Body of pancreas (tissue), 4 donors: ENCODE data around the gene KIAA2012. TPM values are rescaled to one million over a fixed set of nuclear protein-coding genes. Genes with fewer than 3 reads are reported as not detected.

Experiments used
- ATAC-seq: fragments of 150-250 bp; one replicate; pipeline ENCODE4 v1.9.1; 2016
- DNase-seq, 4 donors: peaks; one replicate each; pipeline ENCODE4 v3.0.0-alpha.2; 2019
- H3K27ac ChIP-seq, 4 donors: fragments of 200-600 bp; sonication (generic); 1 replicate in 3 of 4; 2 replicates in 1 of 4; pipeline versions ENCODE4 v1.5.1 to v1.6.1; 2016 to 2019; ENCODE audit warnings: mild to moderate bottlenecking in 1 of 4, mixed read lengths in 1 of 4, moderate library complexity in 1 of 4
- H3K27me3 ChIP-seq, 2 donors: fragments of 200-600 bp; sonication (generic); one replicate each; pipeline ENCODE4 v1.6.0; 2016; ENCODE audit warnings: mild to moderate bottlenecking in 1 of 2
- H3K36me3 ChIP-seq, 2 donors: fragments of 200-600 bp; sonication (generic); replicated peaks in 1 of 2; 2 replicates each; pipeline ENCODE4 v1.5.1; 2016; ENCODE audit warnings: low read depth in 2 of 2; ENCODE audit not compliant: insufficient read depth in 1 of 2
- H3K4me1 ChIP-seq: fragments of 200-600 bp; sonication (generic); one replicate; pipeline ENCODE4 v1.6.0; 2016
- H3K4me3 ChIP-seq, 2 donors: fragments of 200-600 bp; sonication (generic); 1 replicate in 1 of 2; 2 replicates in 1 of 2; pipeline ENCODE4 v1.5.1; 2016 to 2019
- H3K9me3 ChIP-seq, 3 donors: fragments of 200-600 bp; sonication (generic); 1 replicate in 2 of 3; 2 replicates in 1 of 3; pipeline ENCODE4 v1.5.1; 2016
- CTCF ChIP-seq, 7 experiments: fragments of 450-650 bp in 4 of 7; fragments of 200-600 bp in 3 of 7; sonication (generic) in 3 of 7; IDR thresholded peaks; one replicate each; pipeline ENCODE4 v1.5.1; 2016 to 2019; ENCODE audit warnings: antibody characterized with exemption in 7 of 7
- POLR2A ChIP-seq, 3 donors: fragments of 450-650 bp; IDR thresholded peaks; one replicate each; pipeline ENCODE4 v1.6.1; 2016; ENCODE audit warnings: antibody characterized with exemption in 3 of 3, mild to moderate bottlenecking in 2 of 3
- WGBS, 2 donors: methylation state at CpG; one replicate each; pipeline ENCODE4 v1.1.5; 2017; 5-methylcytosine and 5-hydroxymethylcytosine counted together
- intact Hi-C: fragments of 100-400 bp; cut with DNase I; formaldehyde crosslinking; loops from one replicate; pipeline ENCODE4 v1.15.1; 2023
- total RNA-seq, 2 donors: library from RNA; depleted of rRNA; stranded (reverse); fragments of >200 nt; gene quantifications; one replicate each; pipeline ENCODE4 v1.1.0, GENCODE V29; 2016

Gene KIAA2012
- not detected for total RNA-seq

GRCh38 chr2:202072737-202073401 lies at the start of gene KIAA2012:
TSS of gene KIAA2012 (plus strand) at chr2:202073255. CDS start at chr2:202073628, 373 bp downstream.
- peaks cover 7% of the 10 kb centered on the region for H3K4me1 ChIP-seq
- intact Hi-C loops, result no loop called here
- 29 to 31% methylated on average over 11 of the region's 11 CpGs for WGBS, 2 donors
- TF ChIP-seq POLR2A (IDR thresholded peaks at IDR 0.05) (no peak), CTCF (IDR thresholded peaks at IDR 0.05) (no peak)
- no peaks in the 10 kb centered on the region for H3K36me3 ChIP-seq
- no peak within 1 kb of the TSS for H3K4me3 ChIP-seq
- peak in 3 of 4 donors; percentile 15 to 28 (median 18) for DNase-seq
- H3K9me3 ChIP-seq, result no peaks in the 10 kb centered on the region
- ATAC-seq, result peak; percentile 45
- no peak within 1 kb of the TSS for H3K27ac ChIP-seq
- H3K27me3 ChIP-seq, result no peaks in the 10 kb centered on the region

DNA sequence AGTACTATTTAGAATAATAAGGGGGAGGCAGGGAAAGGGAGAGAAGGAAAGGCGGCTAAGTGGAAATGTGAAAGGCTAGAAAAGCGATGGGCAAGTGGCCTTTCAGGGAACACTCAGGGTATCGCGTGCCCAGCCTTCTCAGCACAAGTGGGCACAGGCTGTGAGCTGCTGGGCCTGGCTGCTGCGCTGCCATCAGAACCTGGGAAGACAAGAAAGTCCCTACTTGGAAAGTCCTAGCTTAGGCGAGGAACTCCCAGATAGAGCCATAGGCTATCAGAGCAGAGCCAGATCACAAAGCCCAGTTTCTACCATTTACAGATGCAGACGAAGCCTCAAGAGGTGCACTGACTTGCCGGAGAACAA lies 49.2 kb upstream of the KIAA2012 start:
- 90 to 92% methylated on average over 8 of the region's 8 CpGs for WGBS, 2 donors
- Histone ChIP-seq H3K27me3 (no peaks in the 10 kb centered on the region), H3K9me3 (no peaks in the 10 kb centered on the region), H3K27ac (no peak overlapping the region), H3K36me3 (no peaks in the 10 kb centered on the region), H3K4me1 (no peaks in the 10 kb centered on the region), H3K4me3 (no peak overlapping the region)
- TF ChIP-seq POLR2A (IDR thresholded peaks at IDR 0.05) (no peak), CTCF (IDR thresholded peaks at IDR 0.05) (no peak)
- ATAC-seq (no peak), DNase-seq (no peak)
- intact Hi-C loops, result no loop called here

DNA sequence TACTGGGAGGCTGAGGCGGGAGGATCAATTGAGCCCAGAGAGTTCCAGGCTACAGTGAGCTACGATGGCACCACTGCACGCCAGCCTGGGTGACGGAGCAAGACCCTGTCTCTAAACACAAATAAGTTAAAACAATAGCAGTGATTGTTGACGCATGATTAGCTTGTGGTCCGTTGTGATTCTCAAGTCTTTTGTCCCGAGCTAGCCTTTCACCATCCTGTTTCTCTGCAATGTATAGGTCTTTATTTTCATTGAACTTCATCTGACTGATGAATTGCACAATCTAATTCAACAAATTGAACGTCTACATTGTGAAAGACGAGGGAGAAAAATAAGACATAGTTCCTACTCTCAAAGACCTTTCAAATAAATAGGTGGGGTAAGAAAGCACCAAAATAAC lies 48.2 kb upstream of the KIAA2012 start:
- H3K27ac ChIP-seq, result no peak overlapping the region
- H3K4me1 ChIP-seq, result no peaks in the 10 kb centered on the region
- TF ChIP-seq POLR2A (IDR thresholded peaks at IDR 0.05) (no peak), CTCF (IDR thresholded peaks at IDR 0.05) (no peak)
- intact Hi-C loops, result no loop called here
- DNase-seq (no peak), ATAC-seq (no peak)
- 67 to 77% methylated on average over 9 of the region's 9 CpGs for WGBS, 2 donors
- H3K9me3 ChIP-seq, result no peaks in the 10 kb centered on the region
- no peaks in the 10 kb centered on the region for H3K36me3 ChIP-seq
- no peaks in the 10 kb centered on the region for H3K27me3 ChIP-seq
- H3K4me3 ChIP-seq, result no peak overlapping the region

- H3K27me3 ChIP-seq, result no peaks in the 10 kb centered on the region
- ATAC-seq (no peak), DNase-seq (no peak)
- H3K4me3 ChIP-seq, result no peak overlapping the region
- no peaks in the 10 kb centered on the region for H3K9me3 ChIP-seq
- H3K4me1 ChIP-seq, result no peaks in the 10 kb centered on the region
- intact Hi-C loops, result no loop called here
- H3K27ac ChIP-seq, result no peak overlapping the region
- TF ChIP-seq POLR2A (IDR thresholded peaks at IDR 0.05) (no peak), CTCF (IDR thresholded peaks at IDR 0.05) (no peak)
- 77 to 82% methylated on average over 5 of the region's 5 CpGs for WGBS, 2 donors
- H3K36me3 ChIP-seq, result no peaks in the 10 kb centered on the region
Observed at GRCh38 chr2:202025816-202026215, 47.2 kb upstream of the KIAA2012 start.

DNA sequence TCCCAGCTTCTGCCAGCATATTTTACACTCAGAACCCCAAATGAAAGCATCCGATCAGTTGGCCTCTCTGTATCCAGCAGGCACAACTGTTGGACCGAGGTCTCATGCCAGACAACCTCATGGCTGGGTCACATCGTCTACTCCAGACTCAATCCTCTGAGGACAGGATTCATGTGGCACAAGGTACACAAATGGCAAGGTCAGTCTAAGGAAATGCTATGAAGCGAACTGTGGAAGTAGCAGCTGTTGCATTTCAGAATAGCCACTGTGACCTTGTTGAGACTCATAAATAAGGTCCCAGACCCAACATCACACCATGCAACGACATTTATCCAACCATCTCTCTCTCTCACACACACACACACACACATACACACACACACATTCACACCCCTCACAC lies 46.5 kb upstream of the KIAA2012 start:
- ATAC-seq (no peak), DNase-seq (no peak)
- H3K27me3 ChIP-seq, result no peaks in the 10 kb centered on the region
- 45 to 48% methylated on average over 5 of the region's 5 CpGs for WGBS, 2 donors
- H3K4me3 ChIP-seq, result no peak overlapping the region
- no peaks in the 10 kb centered on the region for H3K36me3 ChIP-seq
- no peaks in the 10 kb centered on the region for H3K9me3 ChIP-seq
- no peaks in the 10 kb centered on the region for H3K4me1 ChIP-seq
- intact Hi-C loops, result no loop called here
- H3K27ac ChIP-seq, result no peak overlapping the region
- TF ChIP-seq CTCF (IDR thresholded peaks at IDR 0.05), result no peak
- no peak for TF ChIP-seq POLR2A (IDR thresholded peaks at IDR 0.05)
